Keratinocyte (primary cell): Measurements from ENCODE around the gene RIN3. TPM values are rescaled to one million over a fixed set of nuclear protein-coding genes. Genes with fewer than 3 reads are reported as not detected.

ENCODE experiments used
- DNase-seq: peaks from one replicate; pipeline ENCODE4 v3.0.0-alpha.2; 2011; ENCODE audit warnings: low read depth, missing footprints, low spot score
- FAIRE-seq: peaks from 2 replicates; lab custom pipeline; 2011; peaks lifted over from hg19 to GRCh38; lab: Jason Lieb, UNC
- H2AFZ ChIP-seq: 2 replicates; pipeline ENCODE4 v1.6.0; 2012; ENCODE audit warnings: low read length, control low read depth, inconsistent platforms; ENCODE audit not compliant: control insufficient read depth
- H3K27ac ChIP-seq: 2 replicates; pipeline ENCODE4 v1.5.1; 2011; ENCODE audit warnings: low read length; ENCODE audit not compliant: control insufficient read depth, insufficient read depth
- H3K27me3 ChIP-seq: 3 replicates; pipeline ENCODE4 v1.6.0; 2011; ENCODE audit warnings: low read length; ENCODE audit not compliant: control insufficient read depth, insufficient read depth; ENCODE audit errors: extremely low read depth
- H3K36me3 ChIP-seq, 2 experiments: 2 replicates in 1 of 2; 3 replicates in 1 of 2; pipeline ENCODE4 v1.5.1; 2011; ENCODE audit warnings: low read length in 2 of 2, mild to moderate bottlenecking in 1 of 2; ENCODE audit not compliant: control insufficient read depth in 2 of 2, insufficient read depth in 2 of 2; ENCODE audit errors: extremely low read depth in 1 of 2
- H3K4me1 ChIP-seq: 3 replicates; pipeline ENCODE4 v1.5.1; 2011; ENCODE audit warnings: low read length; ENCODE audit not compliant: control insufficient read depth, insufficient read depth; ENCODE audit errors: extremely low read depth
- H3K4me2 ChIP-seq: 3 replicates; pipeline ENCODE4 v1.6.0; 2011; ENCODE audit warnings: low read depth, low read length; ENCODE audit not compliant: control insufficient read depth, insufficient read depth; ENCODE audit errors: extremely low read depth
- H3K4me3 ChIP-seq, 3 experiments: fragments of 200-600 bp in 1 of 3; sonication (generic) in 1 of 3; 2 replicates in 2 of 3; 3 replicates in 1 of 3; pipeline ENCODE4 v1.5.1; 2011 to 2016; ENCODE audit warnings: low read length in 3 of 3, mild to moderate bottlenecking in 3 of 3, control low read depth in 2 of 3, inconsistent platforms in 1 of 3, low read depth in 1 of 3, mixed read lengths in 1 of 3, mixed run types in 1 of 3, moderate library complexity in 1 of 3; ENCODE audit not compliant: control insufficient read depth in 2 of 3, insufficient read depth in 2 of 3; ENCODE audit errors: extremely low read depth in 1 of 3
- H3K79me2 ChIP-seq: 2 replicates; pipeline ENCODE4 v1.6.0; 2012; ENCODE audit warnings: low read length; ENCODE audit not compliant: control insufficient read depth, insufficient read depth
- H3K9ac ChIP-seq: 3 replicates; pipeline ENCODE4 v1.6.0; 2011; ENCODE audit warnings: low read length; ENCODE audit not compliant: control insufficient read depth, insufficient read depth; ENCODE audit errors: extremely low read depth
- H3K9me1 ChIP-seq: 3 replicates; pipeline ENCODE4 v1.6.0; 2011; ENCODE audit warnings: low read length; ENCODE audit not compliant: control insufficient read depth, insufficient read depth; ENCODE audit errors: extremely low read depth
- H3K9me3 ChIP-seq: 2 replicates; pipeline ENCODE4 v1.5.1; 2012; ENCODE audit warnings: low read depth, low read length; ENCODE audit not compliant: control insufficient read depth
- H4K20me1 ChIP-seq: 3 replicates; pipeline ENCODE4 v1.6.0; 2011; ENCODE audit warnings: low read length; ENCODE audit not compliant: control insufficient read depth, insufficient read depth; ENCODE audit errors: extremely low read depth
- CTCF ChIP-seq, 3 experiments: IDR thresholded peaks in 1 of 3; conservative IDR thresholded peaks in 1 of 3; optimal IDR thresholded peaks in 1 of 3; 2 replicates in 2 of 3; 3 replicates in 1 of 3; pipeline versions ENCODE3 to v1.5.1; 2011; ENCODE audit warnings: low read length in 3 of 3, mild to moderate bottlenecking in 3 of 3, moderate library complexity in 2 of 3, control low read depth in 1 of 3, inconsistent platforms in 1 of 3; ENCODE audit not compliant: insufficient read depth in 2 of 3; ENCODE audit errors: extremely low read depth in 1 of 3
- EZH2 ChIP-seq: IDR thresholded peaks from one replicate; pipeline ENCODE4 v1.6.1; 2012; ENCODE audit warnings: inconsistent platforms, mild to moderate bottlenecking, low read length, moderate library complexity
- dilution Hi-C: fragments of 300-500 bp; cut with MboI; formaldehyde crosslinking; loops from one replicate; pipeline ENCODE4 v1.7.0; 2020; ENCODE audit warnings: low sequenced_read_pairs; ENCODE audit not compliant: extremely low pct_ligation_motif_present
- polyA plus RNA-seq, 5 experiments: library from polyadenylated mRNA; depleted of rRNA in 3 of 5; stranded (reverse) in 3 of 5; stranded (forward) in 1 of 5; unstranded in 1 of 5; fragments of >200 nt; gene quantifications; 1 replicate in 1 of 5; 2 replicates in 3 of 5; 3 replicates in 1 of 5; pipeline versions ENCODE4 v1.2.1 to v1.2.3, GENCODE V29; 2011 to 2012; ENCODE audit warnings: missing spikeins in 2 of 5, low read depth in 1 of 5, low replicate concordance in 1 of 5

RIN3 gene
- polyA plus RNA-seq, 1 donor (not counting 4 experiments of a cell fraction or from before 2014, with no cell fraction given): 1.2 TPM

DNA sequence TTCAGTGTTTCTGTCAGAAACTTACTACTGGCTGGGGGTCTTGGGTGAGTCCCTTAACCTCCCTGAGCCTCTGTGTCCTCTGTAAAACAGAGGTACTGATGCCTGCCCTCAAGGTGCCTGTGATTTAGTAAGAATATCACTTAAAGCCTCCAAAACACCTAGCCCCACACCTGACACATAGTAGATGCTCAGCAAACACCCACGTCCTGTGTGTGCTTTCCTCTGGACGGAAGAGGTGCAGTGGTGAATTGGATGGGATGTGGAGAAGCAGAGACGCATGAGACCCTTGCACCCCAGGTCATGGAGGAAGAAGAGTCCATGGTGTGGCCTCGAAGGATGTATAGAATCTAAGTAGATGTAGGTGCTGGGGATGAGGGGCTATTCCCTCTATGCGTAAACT, 124.3 kb downstream of the RIN3 start:
- H3K79me2 ChIP-seq: no peaks in the 10 kb centered on the region
- H4K20me1 ChIP-seq: no peaks in the 10 kb centered on the region
- TF ChIP-seq CTCF (optimal IDR thresholded peaks at IDR 0.05 in 1 of 3, IDR thresholded peaks at IDR 0.05 in 1 of 3, conservative IDR thresholded peaks at IDR 0.05 in 1 of 3; ENCODE audit: extremely low read depth in 1 of 3, insufficient read depth in 2 of 3, low read length in 3 of 3): no peak
- TF ChIP-seq EZH2: no peak
- H3K36me3 ChIP-seq: peaks cover 0 to 2% of the 10 kb centered on the region in 2 experiments
- no peaks in the 10 kb centered on the region for H3K27me3 ChIP-seq
- H3K4me1 ChIP-seq: no peaks in the 10 kb centered on the region
- dilution Hi-C loops: no loop called here
- no peak overlapping the region for H3K4me3 ChIP-seq
- no peak overlapping the region for H3K9ac ChIP-seq
- FAIRE-seq (no peak), DNase-seq (no peak)
- H2AFZ ChIP-seq: no peak overlapping the region
- H3K9me3 ChIP-seq: no peaks in the 10 kb centered on the region
- H3K27ac ChIP-seq: no peak overlapping the region
- no peak overlapping the region for H3K4me2 ChIP-seq
- no peaks in the 10 kb centered on the region for H3K9me1 ChIP-seq

- dilution Hi-C loops: no loop called here
- no peak overlapping the region for H3K27ac ChIP-seq
- H3K79me2 ChIP-seq: no peaks in the 10 kb centered on the region
- DNase-seq (no peak), FAIRE-seq (no peak)
- no peaks in the 10 kb centered on the region for H3K27me3 ChIP-seq
- no peak overlapping the region for H3K4me3 ChIP-seq
- H3K9ac ChIP-seq: no peak overlapping the region
- H3K4me1 ChIP-seq: no peaks in the 10 kb centered on the region
- peaks cover 0 to 2% of the 10 kb centered on the region in 2 experiments for H3K36me3 ChIP-seq
- H3K4me2 ChIP-seq: no peak overlapping the region
- no peaks in the 10 kb centered on the region for H4K20me1 ChIP-seq
- TF ChIP-seq CTCF (optimal IDR thresholded peaks at IDR 0.05 in 1 of 3, IDR thresholded peaks at IDR 0.05 in 1 of 3, conservative IDR thresholded peaks at IDR 0.05 in 1 of 3; ENCODE audit: extremely low read depth in 1 of 3, insufficient read depth in 2 of 3, low read length in 3 of 3) (no peak), EZH2 (no peak)
- H3K9me3 ChIP-seq: no peaks in the 10 kb centered on the region
- H3K9me1 ChIP-seq: no peaks in the 10 kb centered on the region
- H2AFZ ChIP-seq: no peak overlapping the region
Observed at GRCh38 chr14:92638266-92638665, 124.7 kb downstream of the RIN3 start.
